Cardiac fibroblast (primary cell): ENCODE measurements around the gene PAM.
"Not testable (repeated sequence)": the region's sequence is repeated elsewhere in the genome, so short reads cannot be mapped to it uniquely, and the experiment has no call there.

Source experiments
- DNase-seq, 2 donors: peaks; one replicate each; pipeline versions ENCODE4 v3.0.0 to v3.0.0-alpha.2; 2010; ENCODE audit warnings: low read depth in 2 of 2
- H3K4me3 ChIP-seq, 2 donors: replicated peaks in 1 of 2; 1 replicate in 1 of 2; 2 replicates in 1 of 2; pipeline ENCODE4 v1.5.1; 2011; ENCODE audit warnings: low read depth in 2 of 2, low read length in 2 of 2, mild to moderate bottlenecking in 2 of 2, moderate library complexity in 1 of 2
- TF ChIP-seq, protein P1 (sequence below): IDR thresholded peaks from one replicate; pipeline ENCODE4 v1.5.1; 2011; ENCODE audit warnings: low read depth, mild to moderate bottlenecking, low read length, inconsistent platforms

The PAM gene

DNA sequence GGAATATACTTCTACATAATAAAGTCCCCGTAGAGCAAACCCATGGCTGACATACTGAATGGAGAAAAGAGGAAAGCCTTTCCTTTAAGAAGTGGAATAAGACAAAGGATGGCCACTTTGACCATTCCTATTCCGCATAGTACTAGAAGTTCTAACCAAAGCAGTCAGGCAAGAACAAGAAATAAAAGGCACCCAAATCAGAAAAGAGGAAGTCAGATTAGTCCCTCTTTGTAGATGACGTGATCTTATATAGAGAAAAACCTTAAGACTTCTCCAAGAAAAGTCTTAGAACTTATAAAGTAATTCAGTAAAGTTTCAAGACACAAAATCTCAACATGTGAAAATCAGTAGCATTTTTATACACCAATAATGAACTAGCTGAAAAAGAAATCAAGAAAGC is 231.0 kb downstream of the PAM start:
- no peak overlapping the region for H3K4me3 ChIP-seq
- no peak for DNase-seq
- TF ChIP-seq, protein P1, sequence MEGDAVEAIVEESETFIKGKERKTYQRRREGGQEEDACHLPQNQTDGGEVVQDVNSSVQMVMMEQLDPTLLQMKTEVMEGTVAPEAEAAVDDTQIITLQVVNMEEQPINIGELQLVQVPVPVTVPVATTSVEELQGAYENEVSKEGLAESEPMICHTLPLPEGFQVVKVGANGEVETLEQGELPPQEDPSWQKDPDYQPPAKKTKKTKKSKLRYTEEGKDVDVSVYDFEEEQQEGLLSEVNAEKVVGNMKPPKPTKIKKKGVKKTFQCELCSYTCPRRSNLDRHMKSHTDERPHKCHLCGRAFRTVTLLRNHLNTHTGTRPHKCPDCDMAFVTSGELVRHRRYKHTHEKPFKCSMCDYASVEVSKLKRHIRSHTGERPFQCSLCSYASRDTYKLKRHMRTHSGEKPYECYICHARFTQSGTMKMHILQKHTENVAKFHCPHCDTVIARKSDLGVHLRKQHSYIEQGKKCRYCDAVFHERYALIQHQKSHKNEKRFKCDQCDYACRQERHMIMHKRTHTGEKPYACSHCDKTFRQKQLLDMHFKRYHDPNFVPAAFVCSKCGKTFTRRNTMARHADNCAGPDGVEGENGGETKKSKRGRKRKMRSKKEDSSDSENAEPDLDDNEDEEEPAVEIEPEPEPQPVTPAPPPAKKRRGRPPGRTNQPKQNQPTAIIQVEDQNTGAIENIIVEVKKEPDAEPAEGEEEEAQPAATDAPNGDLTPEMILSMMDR, result no peak

GRCh38 chr5:102988459-102988858 is 233.4 kb downstream of the PAM start:
- DNase-seq, result no peak
- no peak overlapping the region for H3K4me3 ChIP-seq
- TF ChIP-seq, protein P1, result no peak

GRCh38 chr5:102991802-102992201 is 236.7 kb downstream of the PAM start:
- no peak for DNase-seq
- TF ChIP-seq, protein P1, result no peak

DNA sequence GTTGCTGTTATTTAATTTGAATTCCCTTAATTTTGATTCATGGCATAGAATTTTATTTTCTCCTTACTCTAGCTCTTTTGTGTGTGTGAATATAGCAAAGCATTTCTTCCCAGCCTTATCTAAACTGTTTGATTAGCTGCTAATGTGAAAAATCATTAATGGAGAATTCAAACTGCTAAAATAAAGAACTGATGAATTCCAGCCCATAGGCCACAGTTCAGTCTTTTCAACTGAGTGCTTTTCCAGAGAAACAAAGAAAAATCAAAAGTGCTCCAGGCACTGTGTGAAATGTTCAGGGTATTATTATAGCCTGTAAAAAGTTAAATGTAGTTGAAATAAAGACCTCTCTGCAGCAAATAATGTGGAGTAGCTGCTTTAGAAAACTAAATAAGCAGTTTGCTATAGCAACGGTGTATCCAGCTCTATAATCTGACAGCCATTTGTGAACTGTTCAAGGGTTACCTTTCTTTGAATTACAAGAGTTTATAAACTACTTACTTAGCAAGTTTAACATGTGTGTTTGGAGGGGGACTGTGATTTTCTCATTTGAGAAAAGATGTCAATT is 241.0 kb downstream of the PAM start:
- no peak overlapping the region for H3K4me3 ChIP-seq
- no peak for DNase-seq
- TF ChIP-seq, protein P1, result no peak

More at GRCh38 chr5:102991802-102992201, 236.7 kb downstream of the PAM start:
- H3K4me3 ChIP-seq, result no peak overlapping the region

GRCh38 chr5:102998224-102998623 is 243.1 kb downstream of the PAM start:
- TF ChIP-seq, protein P1, result no peak
- H3K4me3 ChIP-seq, result no peak overlapping the region
- peak; percentile 2 to 10 for DNase-seq

- TF ChIP-seq, protein P1, result no peak
- no peak for DNase-seq
- H3K4me3 ChIP-seq, result no peak overlapping the region
These were observed 244.1 kb downstream of the PAM start for GRCh38 chr5:102999191-102999590.

GRCh38 chr5:102999621-103000020 is 244.5 kb downstream of the PAM start:
- DNase-seq, H3K4me3 ChIP-seq: not testable (repeated sequence)
